HEK293 (cell line): ENCODE data around the gene ISCU.

Experiments
- BCL11A ChIP-seq: fragments of 450-650 bp; formaldehyde crosslinking; IDR thresholded peaks from 2 replicates; pipeline ENCODE4 v1.5.1; 2016; ENCODE audit warnings: low read depth, missing biosample characterization, missing genetic modification characterization
- EGR2 ChIP-seq: fragments of 450-650 bp; formaldehyde crosslinking; IDR thresholded peaks from 2 replicates; pipeline ENCODE4 v1.5.1; 2016; ENCODE audit warnings: low read depth, missing biosample characterization, missing genetic modification characterization
- KLF8 ChIP-seq: fragments of 450-650 bp; formaldehyde crosslinking; IDR thresholded peaks from 2 replicates; pipeline ENCODE4 v1.5.1; 2016; ENCODE audit warnings: missing biosample characterization, missing genetic modification characterization
- YY2 ChIP-seq: fragments of 450-650 bp; formaldehyde crosslinking; IDR thresholded peaks from 2 replicates; pipeline ENCODE4 v1.5.1; 2016; ENCODE audit warnings: missing biosample characterization, missing genetic modification characterization
- ZFHX2 ChIP-seq: fragments of 450-650 bp; formaldehyde crosslinking; conservative IDR thresholded peaks from 2 replicates; pipeline ENCODE4 v1.5.1; 2016; ENCODE audit warnings: missing biosample characterization, missing genetic modification characterization
- ZFP41 ChIP-seq: fragments of 450-650 bp; formaldehyde crosslinking; IDR thresholded peaks from 2 replicates; pipeline ENCODE4 v1.5.1; 2016; ENCODE audit warnings: missing biosample characterization, missing genetic modification characterization, borderline replicate concordance
- ZIC2 ChIP-seq: fragments of 450-650 bp; formaldehyde crosslinking; IDR thresholded peaks from 2 replicates; pipeline ENCODE4 v1.5.1; 2016; ENCODE audit warnings: missing biosample characterization, missing genetic modification characterization
- ZNF133 ChIP-seq: fragments of 450-650 bp; formaldehyde crosslinking; IDR thresholded peaks from 2 replicates; pipeline ENCODE4 v1.5.1; 2016; ENCODE audit warnings: missing biosample characterization, missing genetic modification characterization
- ZNF140 ChIP-seq: fragments of 450-650 bp; formaldehyde crosslinking; IDR thresholded peaks from 2 replicates; pipeline ENCODE4 v1.5.1; 2016; ENCODE audit warnings: missing biosample characterization, missing genetic modification characterization
- ZNF16 ChIP-seq: fragments of 450-650 bp; formaldehyde crosslinking; IDR thresholded peaks from 2 replicates; pipeline ENCODE4 v1.5.1; 2016; ENCODE audit warnings: low read depth, missing biosample characterization, missing genetic modification characterization
- ZNF24 ChIP-seq: fragments of 450-650 bp; formaldehyde crosslinking; IDR thresholded peaks from 2 replicates; pipeline ENCODE4 v1.5.1; 2016; ENCODE audit warnings: missing biosample characterization, missing genetic modification characterization
- ZNF266 ChIP-seq: fragments of 450-650 bp; formaldehyde crosslinking; IDR thresholded peaks from 2 replicates; pipeline ENCODE4 v1.5.1; 2016; ENCODE audit warnings: missing biosample characterization, missing genetic modification characterization, low read depth
- ZNF302 ChIP-seq: fragments of 450-650 bp; formaldehyde crosslinking; IDR thresholded peaks from 2 replicates; pipeline ENCODE4 v1.5.1; 2016; ENCODE audit warnings: missing biosample characterization, missing genetic modification characterization, low read depth
- ZNF311 ChIP-seq: fragments of 450-650 bp; formaldehyde crosslinking; IDR thresholded peaks from 2 replicates; pipeline ENCODE4 v1.5.1; 2017; ENCODE audit warnings: missing biosample characterization, missing genetic modification characterization, borderline replicate concordance
- ZNF324 ChIP-seq: fragments of 450-650 bp; formaldehyde crosslinking; IDR thresholded peaks from 2 replicates; pipeline ENCODE4 v1.5.1; 2016; ENCODE audit warnings: missing biosample characterization, missing genetic modification characterization
- ZNF341 ChIP-seq: fragments of 450-650 bp; formaldehyde crosslinking; IDR thresholded peaks from 2 replicates; pipeline ENCODE4; 2016; ENCODE audit warnings: low read depth, missing biosample characterization, missing genetic modification characterization
- ZNF394 ChIP-seq: fragments of 450-650 bp; formaldehyde crosslinking; IDR thresholded peaks from 2 replicates; pipeline ENCODE4 v1.5.1; 2016; ENCODE audit warnings: missing biosample characterization, missing genetic modification characterization, mild to moderate bottlenecking, moderate library complexity, borderline replicate concordance
- ZNF433 ChIP-seq: fragments of 450-650 bp; formaldehyde crosslinking; IDR thresholded peaks from 2 replicates; pipeline ENCODE4 v1.5.1; 2016; ENCODE audit warnings: missing biosample characterization, missing genetic modification characterization, low read depth
- ZNF473 ChIP-seq: fragments of 450-650 bp; formaldehyde crosslinking; IDR thresholded peaks from 2 replicates; pipeline ENCODE4 v1.5.1; 2017; ENCODE audit warnings: missing biosample characterization, missing genetic modification characterization
- ZNF514 ChIP-seq: fragments of 450-650 bp; formaldehyde crosslinking; IDR thresholded peaks from 2 replicates; pipeline ENCODE4 v1.5.1; 2016; ENCODE audit warnings: missing biosample characterization, missing genetic modification characterization
- ZNF558 ChIP-seq: fragments of 450-650 bp; formaldehyde crosslinking; IDR thresholded peaks from 2 replicates; pipeline ENCODE4 v1.5.1; 2016; ENCODE audit warnings: missing biosample characterization, missing genetic modification characterization
- ZNF560 ChIP-seq: fragments of 450-650 bp; formaldehyde crosslinking; IDR thresholded peaks from 2 replicates; pipeline ENCODE4 v1.5.1; 2017; ENCODE audit warnings: missing biosample characterization, missing genetic modification characterization, borderline replicate concordance
- ZNF561 ChIP-seq: fragments of 450-650 bp; IDR thresholded peaks from 2 replicates; pipeline ENCODE4 v1.5.1; 2018; ENCODE audit warnings: missing biosample characterization, missing genetic modification characterization, borderline replicate concordance
- ZNF571 ChIP-seq: fragments of 450-650 bp; formaldehyde crosslinking; IDR thresholded peaks from 2 replicates; pipeline ENCODE4 v1.5.0; 2017; ENCODE audit warnings: missing biosample characterization, missing genetic modification characterization
- ZNF585B ChIP-seq: fragments of 450-650 bp; formaldehyde crosslinking; IDR thresholded peaks from 2 replicates; pipeline ENCODE4 v1.5.1; 2016; ENCODE audit warnings: missing biosample characterization, missing genetic modification characterization
- ZNF624 ChIP-seq: fragments of 450-650 bp; formaldehyde crosslinking; IDR thresholded peaks from 2 replicates; pipeline ENCODE4 v1.5.1; 2017; ENCODE audit warnings: missing biosample characterization, missing genetic modification characterization
- ZNF626 ChIP-seq: fragments of 450-650 bp; sonication (Bioruptor Pico); formaldehyde crosslinking; IDR thresholded peaks from 2 replicates; pipeline ENCODE4 v1.5.1; 2018; ENCODE audit warnings: missing biosample characterization, missing genetic modification characterization, inconsistent platforms
- ZNF707 ChIP-seq: fragments of 450-650 bp; formaldehyde crosslinking; IDR thresholded peaks from 2 replicates; pipeline ENCODE4 v1.5.1; 2016; ENCODE audit warnings: missing biosample characterization, missing genetic modification characterization
- ZNF747 ChIP-seq: fragments of 450-650 bp; formaldehyde crosslinking; IDR thresholded peaks from 2 replicates; pipeline ENCODE4 v1.5.1; 2016; ENCODE audit warnings: missing biosample characterization, missing genetic modification characterization
- ZNF768 ChIP-seq: fragments of 450-650 bp; formaldehyde crosslinking; IDR thresholded peaks from 2 replicates; pipeline ENCODE4 v1.5.1; 2018; ENCODE audit warnings: missing biosample characterization, mild to moderate bottlenecking, missing genetic modification characterization
- ZNF830 ChIP-seq: fragments of 450-650 bp; IDR thresholded peaks from 2 replicates; pipeline ENCODE4 v1.5.0; 2018; ENCODE audit warnings: missing biosample characterization, missing genetic modification characterization, low read depth, mild to moderate bottlenecking, moderate library complexity
- TF ChIP-seq, protein P1 (sequence below): fragments of 450-650 bp; formaldehyde crosslinking; IDR thresholded peaks from 2 replicates; pipeline ENCODE4; 2016; ENCODE audit warnings: missing biosample characterization, missing genetic modification characterization
- TF ChIP-seq, protein P2 (sequence below): fragments of 450-650 bp; formaldehyde crosslinking; IDR thresholded peaks from 2 replicates; pipeline ENCODE4 v1.5.1; 2016; ENCODE audit warnings: missing biosample characterization, missing genetic modification characterization, borderline replicate concordance
- TF ChIP-seq, protein P3 (sequence below): fragments of 450-650 bp; formaldehyde crosslinking; IDR thresholded peaks from 2 replicates; pipeline ENCODE4 v1.5.1; 2016; ENCODE audit warnings: missing biosample characterization, missing genetic modification characterization
- TF ChIP-seq, protein P4 (sequence below): fragments of 450-650 bp; IDR thresholded peaks from 2 replicates; pipeline ENCODE4 v1.5.1; 2018; ENCODE audit warnings: missing biosample characterization, missing genetic modification characterization

The ISCU gene

DNA sequence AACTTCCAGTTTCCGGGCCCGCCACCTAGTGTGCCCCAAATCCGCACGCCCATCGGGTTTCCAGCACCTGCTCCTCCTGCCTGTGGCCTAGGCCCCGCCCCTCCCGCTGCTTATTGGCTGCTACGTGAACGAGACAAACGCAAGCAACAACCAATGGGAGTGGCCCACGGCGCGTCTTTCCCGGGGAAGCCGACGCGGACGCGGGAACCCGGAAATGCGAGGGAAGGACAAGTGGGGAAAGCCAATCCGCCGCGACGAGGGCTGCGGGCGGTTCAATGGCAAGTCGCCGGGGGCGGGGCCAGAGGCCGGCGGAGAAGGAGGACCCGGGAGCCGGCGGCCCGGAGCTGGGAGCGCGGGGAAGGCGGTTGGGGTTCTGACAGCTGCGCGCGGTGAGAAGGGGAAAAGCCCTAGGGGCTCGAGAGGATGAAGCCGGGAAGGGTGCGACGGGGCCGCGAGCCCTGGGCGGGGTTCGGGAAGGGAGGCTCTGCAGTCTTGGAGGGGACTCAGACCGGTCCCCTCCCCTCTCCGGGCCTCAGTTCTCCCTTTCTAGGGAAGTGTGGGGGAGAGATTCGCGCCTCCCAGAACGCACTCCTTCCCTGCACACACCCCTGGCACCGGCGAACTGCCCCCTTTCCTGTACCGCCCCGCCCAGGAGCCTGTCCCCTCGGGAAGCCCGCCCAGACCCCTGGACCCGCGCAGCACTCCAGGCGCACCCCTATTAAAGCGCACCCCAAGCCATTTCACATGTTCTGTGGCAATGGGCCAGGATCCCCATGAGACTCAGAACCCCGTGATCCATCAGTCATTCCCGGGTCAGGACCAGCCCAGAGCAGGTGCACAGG is 47.2 kb upstream of the ISCU start, which contains the start of gene FICD (continued):
- TF ChIP-seq, protein P1, sequence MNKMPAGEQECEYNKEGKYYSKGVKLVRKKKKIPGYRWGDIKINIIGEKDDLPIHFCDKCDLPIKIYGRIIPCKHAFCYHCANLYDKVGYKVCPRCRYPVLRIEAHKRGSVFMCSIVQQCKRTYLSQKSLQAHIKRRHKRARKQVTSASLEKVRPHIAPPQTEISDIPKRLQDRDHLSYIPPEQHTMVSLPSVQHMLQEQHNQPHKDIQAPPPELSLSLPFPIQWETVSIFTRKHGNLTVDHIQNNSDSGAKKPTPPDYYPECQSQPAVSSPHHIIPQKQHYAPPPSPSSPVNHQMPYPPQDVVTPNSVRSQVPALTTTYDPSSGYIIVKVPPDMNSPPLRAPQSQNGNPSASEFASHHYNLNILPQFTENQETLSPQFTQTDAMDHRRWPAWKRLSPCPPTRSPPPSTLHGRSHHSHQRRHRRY, result no peak
- TF ChIP-seq ZNF133 (tag by site-specific recombination) (no peak), ZFHX2 (tag by site-specific recombination) (no peak), ZNF311 (tag by site-specific recombination) (no peak), ZNF24 (0 out of 2 replicates have a peak, but pooled peaks have one; percentile 57), ZNF140 (tag by site-specific recombination) (no peak), ZNF324 (no peak), ZNF302 (tag by site-specific recombination) (no peak), EGR2 (tag by site-specific recombination) (no peak), ZNF473 (tag by site-specific recombination) (no peak), ZNF560 (tag by site-specific recombination) (no peak), ZIC2 (tag by site-specific recombination) (no peak), ZNF394 (tag by site-specific recombination) (no peak), ZNF433 (no peak), ZNF561 (peak; percentile 44; the same call in 1 of the 2 replicates), ZNF558 (no peak), ZNF571 (no peak), ZNF707 (tag by site-specific recombination) (no peak), ZNF626 (tag by site-specific recombination) (no peak), ZNF266 (no peak), ZNF514 (tag by site-specific recombination) (no peak), KLF8 (tag by site-specific recombination) (peak; percentile 62; the same call in 1 of the 2 replicates), YY2 (tag by site-specific recombination) (no peak), ZNF624 (tag by site-specific recombination) (no peak), ZFP41 (tag by site-specific recombination) (no peak), ZNF747 (no peak), ZNF585B (tag by site-specific recombination) (no peak), BCL11A (tag by site-specific recombination) (no peak), ZNF768 (tag by site-specific recombination) (no peak), ZNF16 (no peak), ZNF830 (tag by site-specific recombination) (no peak), ZNF341 (tag by site-specific recombination) (no peak)
- TF ChIP-seq, protein P2, sequence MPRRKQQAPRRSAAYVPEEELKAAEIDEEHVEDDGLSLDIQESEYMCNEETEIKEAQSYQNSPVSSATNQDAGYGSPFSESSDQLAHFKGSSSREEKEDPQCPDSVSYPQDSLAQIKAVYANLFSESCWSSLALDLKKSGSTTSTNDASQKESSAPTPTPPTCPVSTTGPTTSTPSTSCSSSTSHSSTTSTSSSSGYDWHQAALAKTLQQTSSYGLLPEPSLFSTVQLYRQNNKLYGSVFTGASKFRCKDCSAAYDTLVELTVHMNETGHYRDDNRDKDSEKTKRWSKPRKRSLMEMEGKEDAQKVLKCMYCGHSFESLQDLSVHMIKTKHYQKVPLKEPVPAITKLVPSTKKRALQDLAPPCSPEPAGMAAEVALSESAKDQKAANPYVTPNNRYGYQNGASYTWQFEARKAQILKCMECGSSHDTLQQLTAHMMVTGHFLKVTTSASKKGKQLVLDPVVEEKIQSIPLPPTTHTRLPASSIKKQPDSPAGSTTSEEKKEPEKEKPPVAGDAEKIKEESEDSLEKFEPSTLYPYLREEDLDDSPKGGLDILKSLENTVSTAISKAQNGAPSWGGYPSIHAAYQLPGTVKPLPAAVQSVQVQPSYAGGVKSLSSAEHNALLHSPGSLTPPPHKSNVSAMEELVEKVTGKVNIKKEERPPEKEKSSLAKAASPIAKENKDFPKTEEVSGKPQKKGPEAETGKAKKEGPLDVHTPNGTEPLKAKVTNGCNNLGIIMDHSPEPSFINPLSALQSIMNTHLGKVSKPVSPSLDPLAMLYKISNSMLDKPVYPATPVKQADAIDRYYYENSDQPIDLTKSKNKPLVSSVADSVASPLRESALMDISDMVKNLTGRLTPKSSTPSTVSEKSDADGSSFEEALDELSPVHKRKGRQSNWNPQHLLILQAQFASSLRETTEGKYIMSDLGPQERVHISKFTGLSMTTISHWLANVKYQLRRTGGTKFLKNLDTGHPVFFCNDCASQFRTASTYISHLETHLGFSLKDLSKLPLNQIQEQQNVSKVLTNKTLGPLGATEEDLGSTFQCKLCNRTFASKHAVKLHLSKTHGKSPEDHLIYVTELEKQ (tag by site-specific recombination), result no peak
- TF ChIP-seq, protein P3, sequence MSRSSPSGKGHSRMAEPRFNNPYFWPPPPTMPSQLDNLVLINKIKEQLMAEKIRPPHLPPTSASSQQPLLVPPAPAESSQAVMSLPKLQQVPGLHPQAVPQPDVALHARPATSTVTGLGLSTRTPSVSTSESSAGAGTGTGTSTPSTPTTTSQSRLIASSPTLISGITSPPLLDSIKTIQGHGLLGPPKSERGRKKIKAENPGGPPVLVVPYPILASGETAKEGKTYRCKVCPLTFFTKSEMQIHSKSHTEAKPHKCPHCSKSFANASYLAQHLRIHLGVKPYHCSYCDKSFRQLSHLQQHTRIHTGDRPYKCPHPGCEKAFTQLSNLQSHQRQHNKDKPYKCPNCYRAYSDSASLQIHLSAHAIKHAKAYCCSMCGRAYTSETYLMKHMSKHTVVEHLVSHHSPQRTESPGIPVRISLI (tag by site-specific recombination), result no peak
- TF ChIP-seq, protein P4, sequence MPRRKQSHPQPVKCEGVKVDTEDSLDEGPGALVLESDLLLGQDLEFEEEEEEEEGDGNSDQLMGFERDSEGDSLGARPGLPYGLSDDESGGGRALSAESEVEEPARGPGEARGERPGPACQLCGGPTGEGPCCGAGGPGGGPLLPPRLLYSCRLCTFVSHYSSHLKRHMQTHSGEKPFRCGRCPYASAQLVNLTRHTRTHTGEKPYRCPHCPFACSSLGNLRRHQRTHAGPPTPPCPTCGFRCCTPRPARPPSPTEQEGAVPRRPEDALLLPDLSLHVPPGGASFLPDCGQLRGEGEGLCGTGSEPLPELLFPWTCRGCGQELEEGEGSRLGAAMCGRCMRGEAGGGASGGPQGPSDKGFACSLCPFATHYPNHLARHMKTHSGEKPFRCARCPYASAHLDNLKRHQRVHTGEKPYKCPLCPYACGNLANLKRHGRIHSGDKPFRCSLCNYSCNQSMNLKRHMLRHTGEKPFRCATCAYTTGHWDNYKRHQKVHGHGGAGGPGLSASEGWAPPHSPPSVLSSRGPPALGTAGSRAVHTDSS (tag by site-specific recombination), result no peak
